Gastroesophageal sphincter (tissue), 4 donors: Measurements from ENCODE around the gene RBM33. TPM values are rescaled to one million over a fixed set of nuclear protein-coding genes. Genes with fewer than 3 reads are reported as not detected.

ENCODE experiments used
- ATAC-seq: fragments of 150-250 bp; one replicate; pipeline ENCODE4 v1.9.1; 2016; ENCODE audit warnings: mild to moderate bottlenecking, moderate library complexity
- H3K27ac ChIP-seq, 4 donors: fragments of 200-600 bp; sonication (generic) in 3 of 4; 1 replicate in 3 of 4; 2 replicates in 1 of 4; pipeline ENCODE4 v1.5.1; 2016 to 2019
- H3K27me3 ChIP-seq: fragments of 200-600 bp; sonication (generic); one replicate; pipeline ENCODE4 v1.5.1; 2019
- H3K36me3 ChIP-seq, 2 donors: fragments of 200-600 bp; sonication (generic); one replicate each; pipeline ENCODE4 v1.5.1; 2019; ENCODE audit warnings: control low read depth in 1 of 2
- H3K4me1 ChIP-seq, 3 donors: fragments of 200-600 bp; sonication (generic); 1 replicate in 2 of 3; 2 replicates in 1 of 3; pipeline ENCODE4 v1.5.1; 2016 to 2019; ENCODE audit warnings: control low read depth in 2 of 3
- H3K4me3 ChIP-seq, 2 donors: fragments of 200-600 bp; sonication (generic); one replicate each; pipeline ENCODE4 v1.5.1; 2019; ENCODE audit warnings: mild to moderate bottlenecking in 1 of 2, moderate library complexity in 1 of 2
- H3K9me3 ChIP-seq, 3 donors: fragments of 200-600 bp; sonication (generic); one replicate each; pipeline ENCODE4 v1.5.1; 2017 to 2019; ENCODE audit warnings: control low read depth in 2 of 3
- EP300 ChIP-seq: sonication (generic); formaldehyde crosslinking; IDR thresholded peaks from one replicate; pipeline ENCODE4 v1.6.1; 2017; ENCODE audit warnings: antibody characterized with exemption, mild to moderate bottlenecking
- POLR2A ChIP-seq, 2 donors: fragments of 450-650 bp; IDR thresholded peaks; one replicate each; pipeline ENCODE4 v1.6.1; 2017; ENCODE audit warnings: antibody characterized with exemption in 2 of 2, mild to moderate bottlenecking in 2 of 2, moderate library complexity in 1 of 2
- POLR2AphosphoS5 ChIP-seq: sonication (generic); formaldehyde crosslinking; IDR thresholded peaks from one replicate; pipeline ENCODE4 v1.6.1; 2017; ENCODE audit warnings: antibody characterized with exemption
- WGBS, 2 donors: methylation state at CpG; one replicate each; pipeline ENCODE4 v1.1.5; 2018; ENCODE audit warnings: low coverage in 1 of 2; 5-methylcytosine and 5-hydroxymethylcytosine counted together
- total RNA-seq, 4 donors: library from RNA; depleted of rRNA; stranded (reverse); fragments of >200 nt; gene quantifications; one replicate each; pipeline ENCODE4 v1.1.0, GENCODE V29; 2016
- TF ChIP-seq, protein P1 (sequence below), 4 experiments: fragments of 200-600 bp in 2 of 4; fragments of 450-650 bp in 2 of 4; sonication (generic) in 1 of 4; IDR thresholded peaks; one replicate each; pipeline ENCODE4 v1.5.1; 2017 to 2019; ENCODE audit warnings: antibody characterized with exemption in 4 of 4, mild to moderate bottlenecking in 2 of 4, moderate library complexity in 2 of 4

The RBM33 gene
- total RNA-seq, 4 donors from 2014 or later, result 25.2 to 67.4 (median 37.6) TPM

DNA sequence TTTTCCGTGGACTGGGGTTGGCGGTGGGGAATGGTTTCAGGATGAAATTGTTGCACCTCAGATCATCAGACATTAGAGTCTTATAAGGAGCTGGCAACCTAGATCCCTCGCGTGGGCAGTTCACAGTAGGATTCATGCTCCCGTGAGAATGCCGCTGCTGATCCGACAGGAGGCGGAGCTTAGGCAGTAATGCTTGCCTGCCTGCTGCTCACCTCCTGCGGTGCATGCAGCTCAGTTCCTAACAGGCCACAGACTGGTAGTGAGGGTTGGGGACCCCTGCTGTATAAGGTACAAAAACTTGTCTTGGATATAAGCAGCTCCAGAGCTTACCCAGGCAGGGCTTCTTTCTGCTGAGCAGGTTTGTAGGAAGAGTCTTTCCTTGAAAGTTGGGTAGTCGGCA is 113.9 kb downstream of the RBM33 start:
- Histone ChIP-seq H3K4me1 (peaks cover 3 to 48% (median 15%) of the 10 kb centered on the region in 3 donors), H3K36me3 (peaks cover 0 to 24% of the 10 kb centered on the region in 2 donors), H3K4me3 (no peak overlapping the region), H3K27me3 (no peaks in the 10 kb centered on the region), H3K27ac (no peak overlapping the region), H3K9me3 (no peaks in the 10 kb centered on the region)
- whole genome bisulfite sequencing, 2 donors, result 78 to 87% methylated on average over 3 to 6 of the region's 10 CpGs
- TF ChIP-seq POLR2AphosphoS5 (no peak), EP300 (no peak), POLR2A (IDR thresholded peaks at IDR 0.05) (no peak)
- TF ChIP-seq, protein P1, sequence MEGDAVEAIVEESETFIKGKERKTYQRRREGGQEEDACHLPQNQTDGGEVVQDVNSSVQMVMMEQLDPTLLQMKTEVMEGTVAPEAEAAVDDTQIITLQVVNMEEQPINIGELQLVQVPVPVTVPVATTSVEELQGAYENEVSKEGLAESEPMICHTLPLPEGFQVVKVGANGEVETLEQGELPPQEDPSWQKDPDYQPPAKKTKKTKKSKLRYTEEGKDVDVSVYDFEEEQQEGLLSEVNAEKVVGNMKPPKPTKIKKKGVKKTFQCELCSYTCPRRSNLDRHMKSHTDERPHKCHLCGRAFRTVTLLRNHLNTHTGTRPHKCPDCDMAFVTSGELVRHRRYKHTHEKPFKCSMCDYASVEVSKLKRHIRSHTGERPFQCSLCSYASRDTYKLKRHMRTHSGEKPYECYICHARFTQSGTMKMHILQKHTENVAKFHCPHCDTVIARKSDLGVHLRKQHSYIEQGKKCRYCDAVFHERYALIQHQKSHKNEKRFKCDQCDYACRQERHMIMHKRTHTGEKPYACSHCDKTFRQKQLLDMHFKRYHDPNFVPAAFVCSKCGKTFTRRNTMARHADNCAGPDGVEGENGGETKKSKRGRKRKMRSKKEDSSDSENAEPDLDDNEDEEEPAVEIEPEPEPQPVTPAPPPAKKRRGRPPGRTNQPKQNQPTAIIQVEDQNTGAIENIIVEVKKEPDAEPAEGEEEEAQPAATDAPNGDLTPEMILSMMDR (IDR thresholded peaks at IDR 0.05), result no peak
- ATAC-seq, result no peak

DNA sequence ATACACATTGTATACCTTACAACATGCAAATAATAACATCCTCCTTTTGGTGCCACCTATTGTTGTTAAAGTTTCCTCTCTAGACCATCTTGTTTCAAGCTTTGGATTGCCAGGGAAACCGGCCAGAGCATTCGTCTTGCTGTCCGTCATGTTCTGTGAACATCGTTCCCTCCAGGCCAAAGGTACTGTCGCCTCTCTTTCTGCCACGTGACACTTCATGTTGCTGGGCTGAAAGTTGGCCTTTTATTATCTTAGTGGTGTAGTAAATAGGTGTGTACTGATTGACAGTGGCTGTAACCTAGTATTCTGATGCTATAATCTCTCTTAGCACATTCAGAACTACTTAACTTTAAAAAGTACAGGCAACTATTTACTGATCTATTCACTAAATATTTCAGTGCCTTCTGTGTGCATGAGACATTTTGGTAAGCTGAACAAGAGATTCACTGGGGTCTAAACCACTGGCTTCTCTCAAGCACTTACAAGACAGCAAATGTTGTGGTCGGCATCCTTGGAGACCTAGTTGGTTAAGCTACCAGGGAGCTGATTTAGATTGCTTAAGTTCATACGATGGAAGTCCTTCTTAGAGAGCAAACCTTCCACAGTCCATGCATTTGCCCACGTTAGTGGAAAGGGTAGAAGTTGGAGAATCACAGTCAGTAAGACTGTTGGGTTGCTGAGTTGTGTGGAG is 115.4 kb downstream of the RBM33 start:
- 83 to 88% methylated on average over 7 of the region's 9 CpGs for WGBS, 2 donors
- TF ChIP-seq, protein P1 (IDR thresholded peaks at IDR 0.05), result no peak
- TF ChIP-seq POLR2A (IDR thresholded peaks at IDR 0.05), result no peak
- TF ChIP-seq EP300, result no peak
- no peak for TF ChIP-seq POLR2AphosphoS5

DNA sequence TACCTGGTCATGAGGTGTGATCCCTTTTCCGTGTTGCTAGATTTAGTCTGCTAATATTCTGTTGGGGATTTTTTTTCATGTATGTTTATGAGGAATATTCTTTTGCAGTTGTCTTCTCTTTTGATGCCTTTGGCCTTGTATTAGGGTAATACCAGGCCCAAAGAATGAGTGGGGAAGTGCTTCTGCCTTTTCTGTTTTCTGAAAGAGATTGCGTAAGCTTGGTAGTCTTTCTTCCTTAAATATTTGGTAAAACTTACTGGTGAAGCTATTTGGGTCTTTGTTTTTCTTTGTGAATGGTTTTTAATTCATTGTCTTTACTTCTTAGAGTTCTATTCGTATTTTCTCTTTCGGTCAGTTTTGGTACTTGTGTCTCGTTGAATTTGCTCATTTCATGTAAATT is 116.7 kb downstream of the RBM33 start:
- H3K4me1 ChIP-seq, result peaks cover 0 to 39% (median 4%) of the 10 kb centered on the region in 3 donors
- H3K9me3 ChIP-seq, result no peaks in the 10 kb centered on the region
- 85 to 92% methylated on average over 5 of the region's 5 CpGs for WGBS, 2 donors
- no peaks in the 10 kb centered on the region for H3K27me3 ChIP-seq
- no peak for ATAC-seq
- no peak overlapping the region for H3K4me3 ChIP-seq
- H3K36me3 ChIP-seq, result peaks cover 0 to 52% of the 10 kb centered on the region in 2 donors
- no peak for TF ChIP-seq EP300
- TF ChIP-seq POLR2AphosphoS5, result no peak
- no peak for TF ChIP-seq POLR2A (IDR thresholded peaks at IDR 0.05)
- no peak overlapping the region for H3K27ac ChIP-seq

More for the DNA sequence above, 115.4 kb downstream of the RBM33 start:
- no peak for ATAC-seq
- Histone ChIP-seq H3K36me3 (peaks cover 0 to 39% of the 10 kb centered on the region in 2 donors), H3K4me1 (peaks cover 0 to 46% (median 4%) of the 10 kb centered on the region in 3 donors), H3K27me3 (no peaks in the 10 kb centered on the region), H3K4me3 (no peak overlapping the region), H3K27ac (no peak overlapping the region), H3K9me3 (no peaks in the 10 kb centered on the region)

DNA sequence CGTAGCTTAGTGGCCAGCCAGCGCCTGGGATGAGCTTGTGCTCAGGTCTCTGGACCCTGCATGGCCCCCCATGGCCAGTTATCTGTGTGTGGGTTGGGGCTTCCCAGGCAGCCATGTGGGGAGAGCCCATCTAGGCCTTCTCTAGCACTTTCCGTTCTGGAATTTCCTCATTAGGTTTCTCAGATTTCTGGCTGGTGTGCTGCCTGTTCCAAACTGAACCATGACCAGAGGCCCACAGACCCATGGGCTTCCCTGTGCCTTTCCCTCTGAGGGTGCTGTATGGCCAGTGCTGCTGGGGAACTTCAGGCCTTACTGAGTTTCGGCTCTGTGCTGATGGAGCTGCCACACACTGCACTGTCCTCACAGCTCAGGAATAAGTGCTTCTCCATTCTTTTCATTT is 117.6 kb downstream of the RBM33 start:
- peaks cover 0 to 39% (median 4%) of the 10 kb centered on the region in 3 donors for H3K4me1 ChIP-seq
- no peaks in the 10 kb centered on the region for H3K9me3 ChIP-seq
- peaks cover 0 to 60% of the 10 kb centered on the region in 2 donors for H3K36me3 ChIP-seq
- no peak overlapping the region for H3K4me3 ChIP-seq
- 100% methylated on average over 2 of the region's 4 CpGs; no CpG with 5 or more reads in 1 of the 2 donors for WGBS, 2 donors
- TF ChIP-seq EP300, result no peak
- no peak for ATAC-seq
- H3K27ac ChIP-seq, result no peak overlapping the region
- H3K27me3 ChIP-seq, result no peaks in the 10 kb centered on the region

DNA sequence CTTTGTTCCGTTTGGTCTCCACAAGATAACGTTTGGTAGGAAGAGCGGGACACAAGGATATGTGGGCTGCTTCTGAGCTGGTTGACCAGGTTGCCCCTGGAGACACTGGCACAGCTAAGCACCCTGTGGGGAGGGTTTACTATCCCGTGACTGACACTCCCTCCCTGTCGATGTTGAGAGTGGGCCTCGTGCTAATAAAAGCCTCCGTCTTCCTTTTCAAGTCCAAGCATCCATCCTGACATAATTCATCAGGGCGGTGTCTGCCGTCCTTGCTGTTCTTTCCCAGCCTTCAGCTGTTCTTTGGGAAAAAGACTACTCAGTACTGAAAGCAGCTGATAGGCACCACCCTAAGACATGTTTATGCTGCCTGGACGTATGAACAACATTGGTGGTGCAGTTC is 118.2 kb downstream of the RBM33 start:
- 56 to 58% methylated on average over 7 to 8 of the region's 10 CpGs for WGBS, 2 donors
- Histone ChIP-seq H3K4me3 (no peak overlapping the region), H3K27me3 (no peaks in the 10 kb centered on the region), H3K36me3 (peaks cover 0 to 66% of the 10 kb centered on the region in 2 donors), H3K27ac (no peak overlapping the region), H3K9me3 (no peaks in the 10 kb centered on the region), H3K4me1 (peaks cover 0 to 39% (median 4%) of the 10 kb centered on the region in 3 donors)
- no peak for TF ChIP-seq POLR2A (IDR thresholded peaks at IDR 0.05)
- no peak for TF ChIP-seq EP300
- TF ChIP-seq POLR2AphosphoS5, result no peak
- TF ChIP-seq, protein P1 (IDR thresholded peaks at IDR 0.05), result no peak
- peak; percentile 16 for ATAC-seq

DNA sequence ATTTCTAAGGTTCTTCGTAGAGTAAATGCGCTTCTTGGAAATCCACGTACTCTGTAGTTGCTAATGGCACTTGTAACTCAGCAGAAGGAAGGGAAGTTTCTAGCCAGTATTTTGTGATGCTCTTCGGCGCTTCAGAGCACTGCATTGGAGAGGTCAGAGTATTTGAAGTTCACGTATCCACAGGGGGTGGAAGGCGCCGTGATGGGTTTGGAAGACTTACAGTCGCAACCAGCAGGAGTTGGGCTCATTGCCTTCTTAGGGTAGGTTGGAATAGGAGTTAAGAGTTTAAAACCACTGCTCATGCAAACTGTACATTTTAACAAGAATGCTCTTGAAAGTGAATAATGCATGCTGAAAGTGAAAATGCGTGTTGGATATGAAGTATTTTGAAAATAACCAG is 118.7 kb downstream of the RBM33 start:
- Histone ChIP-seq H3K4me1 (peaks cover 0 to 39% (median 4%) of the 10 kb centered on the region in 3 donors), H3K27me3 (no peaks in the 10 kb centered on the region), H3K9me3 (no peaks in the 10 kb centered on the region), H3K36me3 (peaks cover 0 to 71% of the 10 kb centered on the region in 2 donors), H3K4me3 (no peak overlapping the region), H3K27ac (no peak overlapping the region)
- TF ChIP-seq POLR2AphosphoS5 (no peak), EP300 (no peak), POLR2A (IDR thresholded peaks at IDR 0.05) (no peak)
- TF ChIP-seq, protein P1 (IDR thresholded peaks at IDR 0.05), result no peak
- no peak for ATAC-seq
- WGBS, 2 donors, result 92 to 100% methylated on average over 2 to 9 of the region's 10 CpGs
